ENCODE results near the gene DIDO1.

The DIDO1 gene

DNA sequence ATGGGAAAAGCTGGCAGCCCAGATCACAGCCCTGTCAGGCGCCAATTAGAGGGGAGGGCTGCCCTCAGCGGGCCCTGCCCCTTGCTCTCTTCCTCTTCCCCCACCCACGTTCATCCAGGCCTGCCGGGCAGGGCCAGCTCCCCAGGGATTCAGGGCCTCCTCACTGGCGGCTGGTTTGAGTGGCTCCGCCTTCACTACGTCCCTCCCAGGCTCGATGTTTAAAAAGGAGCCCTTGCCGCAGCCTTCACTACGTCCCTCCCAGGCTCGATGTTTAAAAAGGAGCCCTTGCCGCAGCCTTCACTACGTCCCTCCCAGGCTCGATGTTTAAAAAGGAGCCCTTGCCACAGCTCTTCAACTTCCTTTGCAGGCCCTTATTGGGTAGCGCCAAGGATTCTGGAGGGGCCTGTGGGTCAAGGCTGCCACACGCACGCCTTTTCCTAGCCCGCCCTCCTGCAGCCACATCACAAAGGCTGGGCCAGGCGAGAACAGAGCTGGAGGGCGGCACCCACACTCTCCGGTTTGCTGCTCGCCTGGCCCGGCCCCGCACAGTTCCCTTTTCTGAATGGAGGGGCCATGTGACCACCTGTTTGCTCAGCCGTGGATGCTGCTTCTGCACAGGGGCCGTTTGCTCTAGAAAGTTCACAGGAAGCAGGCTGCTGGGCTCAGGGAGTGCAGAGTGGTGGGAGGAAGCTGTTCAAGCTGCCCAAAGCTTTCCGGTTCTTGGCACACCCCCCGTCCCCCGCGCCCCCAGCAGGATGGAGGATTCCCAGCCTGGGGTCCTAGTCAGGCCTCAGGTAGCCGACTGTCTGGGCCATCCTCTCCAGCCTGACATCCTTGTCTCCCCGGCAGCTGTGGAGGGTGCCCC, 27.8 kb upstream of the DIDO1 start:
- TF ChIP-seq, protein P1, sequence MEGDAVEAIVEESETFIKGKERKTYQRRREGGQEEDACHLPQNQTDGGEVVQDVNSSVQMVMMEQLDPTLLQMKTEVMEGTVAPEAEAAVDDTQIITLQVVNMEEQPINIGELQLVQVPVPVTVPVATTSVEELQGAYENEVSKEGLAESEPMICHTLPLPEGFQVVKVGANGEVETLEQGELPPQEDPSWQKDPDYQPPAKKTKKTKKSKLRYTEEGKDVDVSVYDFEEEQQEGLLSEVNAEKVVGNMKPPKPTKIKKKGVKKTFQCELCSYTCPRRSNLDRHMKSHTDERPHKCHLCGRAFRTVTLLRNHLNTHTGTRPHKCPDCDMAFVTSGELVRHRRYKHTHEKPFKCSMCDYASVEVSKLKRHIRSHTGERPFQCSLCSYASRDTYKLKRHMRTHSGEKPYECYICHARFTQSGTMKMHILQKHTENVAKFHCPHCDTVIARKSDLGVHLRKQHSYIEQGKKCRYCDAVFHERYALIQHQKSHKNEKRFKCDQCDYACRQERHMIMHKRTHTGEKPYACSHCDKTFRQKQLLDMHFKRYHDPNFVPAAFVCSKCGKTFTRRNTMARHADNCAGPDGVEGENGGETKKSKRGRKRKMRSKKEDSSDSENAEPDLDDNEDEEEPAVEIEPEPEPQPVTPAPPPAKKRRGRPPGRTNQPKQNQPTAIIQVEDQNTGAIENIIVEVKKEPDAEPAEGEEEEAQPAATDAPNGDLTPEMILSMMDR (IDR thresholded peaks at IDR 0.05; ENCODE audit: insufficient read depth, low read length, missing control alignments), result no peak
- ChIA-PET CTCF (interaction anchor here (0.7 to 3.7 kb wide), 8 partner anchors 10 to 58 kb away, joined by 3 to 16 read pairs (median 4); no protein-coding TSS in a partner anchor), POLR2A (interaction anchor here (0.6 to 2.4 kb wide), 3 partner anchors 16 to 47 kb away, joined by 3 to 12 read pairs (median 3); partner anchors contain the start of gene GID8)
- peak overlapping the region; percentile 49 for H3K4me3 ChIP-seq (ENCODE audit: low read depth, low read length)
- no peak for DNase-seq (ENCODE audit: low read depth, low spot score)

DNA sequence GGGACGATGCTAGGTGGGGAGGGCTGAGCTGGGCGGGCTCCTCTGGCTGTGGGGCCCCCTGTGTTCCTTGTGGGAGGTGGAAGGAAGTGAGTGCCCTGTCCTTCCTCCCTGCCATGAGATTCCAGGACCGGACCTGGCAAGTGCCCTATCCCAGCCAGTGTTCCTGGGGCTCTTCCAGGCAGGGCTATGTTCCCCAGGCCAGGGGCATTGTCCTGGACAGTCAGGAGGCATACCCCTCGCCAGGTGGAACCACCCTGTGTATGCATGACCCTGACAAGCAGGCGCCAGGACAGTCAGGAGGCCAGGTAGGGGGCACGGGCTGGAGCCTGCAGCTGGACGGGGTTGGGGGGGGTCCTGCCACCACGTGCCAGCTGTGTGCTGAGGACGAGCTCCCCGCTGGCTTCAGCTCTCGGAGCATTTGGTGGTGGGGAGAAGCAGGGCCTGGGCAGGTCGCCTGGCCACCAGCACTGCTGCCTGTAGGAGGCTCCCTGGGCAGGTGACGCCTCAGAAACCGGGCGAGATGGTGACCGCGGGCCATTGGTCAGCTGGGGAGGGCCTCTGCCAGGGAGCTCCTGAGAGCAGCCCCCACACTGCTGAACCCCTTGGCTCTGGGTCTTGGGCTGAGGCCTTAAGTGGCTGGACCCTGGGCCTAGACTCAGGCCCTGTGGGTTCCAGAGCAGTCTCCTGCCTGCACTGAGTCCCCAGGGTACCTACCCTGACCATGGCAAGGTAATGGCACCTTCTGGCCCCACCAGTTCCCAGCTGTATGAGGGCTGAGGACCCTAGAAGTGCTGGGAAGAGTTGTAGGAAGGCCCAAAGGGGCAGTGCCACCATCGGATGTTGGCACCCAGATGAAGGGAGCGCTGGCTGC, 26.9 kb upstream of the DIDO1 start:
- TF ChIP-seq, protein P1 (IDR thresholded peaks at IDR 0.05; ENCODE audit: insufficient read depth, low read length, missing control alignments), result no peak
- POLR2A ChIA-PET, result interaction anchor here (0.6 to 2.4 kb wide), 4 partner anchors 15 to 46 kb away, joined by 3 to 12 read pairs (median 3); partner anchors contain the start of gene GID8
- DNase-seq (ENCODE audit: low read depth, low spot score), result no peak
- CTCF ChIA-PET, result interaction anchor here (0.7 to 3.7 kb wide), 8 partner anchors 11 to 59 kb away, joined by 3 to 16 read pairs (median 4); no protein-coding TSS in a partner anchor
- peak overlapping the region; percentile 49 for H3K4me3 ChIP-seq (ENCODE audit: low read depth, low read length)

DNA sequence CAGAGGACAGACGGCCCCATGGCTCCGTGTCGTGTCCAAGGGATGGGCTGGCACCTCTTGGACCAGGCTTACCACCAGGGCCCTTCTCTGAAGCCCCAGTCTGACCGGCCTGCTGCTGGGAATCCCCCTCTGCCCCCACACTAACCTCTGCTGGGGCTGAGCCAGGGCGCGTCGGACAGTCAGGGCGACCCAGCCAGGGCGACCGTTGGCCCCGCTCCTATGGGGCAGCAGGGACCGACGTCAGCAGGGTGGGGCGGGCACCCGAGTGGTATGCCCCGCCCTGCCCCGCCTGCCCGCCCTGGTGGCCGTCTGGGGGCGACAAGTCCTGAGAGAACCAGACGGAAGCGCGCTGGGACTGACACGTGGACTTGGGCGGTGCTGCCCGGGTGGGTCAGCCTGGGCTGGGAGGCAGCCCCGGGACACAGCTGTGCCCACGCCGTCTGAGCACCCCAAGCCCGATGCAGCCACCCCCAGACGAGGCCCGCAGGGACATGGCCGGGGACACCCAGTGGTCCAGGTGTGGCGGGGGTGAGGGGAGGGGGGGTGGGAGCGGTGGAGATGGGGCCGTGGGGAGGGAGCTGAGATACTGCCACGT, 26.2 kb upstream of the DIDO1 start, which contains the start of gene SLC17A9:
SLC17A9 (plus strand) TSS at position 337 of the 595 bp plus-strand sequence; CDS start at position 459, 122 bp downstream.
- H3K4me3 ChIP-seq (ENCODE audit: low read depth, low read length), result peak within 1 kb of the TSS; percentile 49
- TF ChIP-seq, protein P1 (IDR thresholded peaks at IDR 0.05; ENCODE audit: insufficient read depth, low read length, missing control alignments), result no peak
- ChIA-PET CTCF (interaction anchor here (0.8 to 3.7 kb wide), 4 partner anchors 10 to 49 kb away, joined by 3 to 16 read pairs (median 6); no protein-coding TSS in a partner anchor), POLR2A (interaction anchor here (0.9 to 2.4 kb wide), 2 partner anchors 15 to 18 kb away, joined by 3 to 12 read pairs; partner anchors contain the start of gene GID8)
- no peak for DNase-seq (ENCODE audit: low read depth, low spot score)

DNA sequence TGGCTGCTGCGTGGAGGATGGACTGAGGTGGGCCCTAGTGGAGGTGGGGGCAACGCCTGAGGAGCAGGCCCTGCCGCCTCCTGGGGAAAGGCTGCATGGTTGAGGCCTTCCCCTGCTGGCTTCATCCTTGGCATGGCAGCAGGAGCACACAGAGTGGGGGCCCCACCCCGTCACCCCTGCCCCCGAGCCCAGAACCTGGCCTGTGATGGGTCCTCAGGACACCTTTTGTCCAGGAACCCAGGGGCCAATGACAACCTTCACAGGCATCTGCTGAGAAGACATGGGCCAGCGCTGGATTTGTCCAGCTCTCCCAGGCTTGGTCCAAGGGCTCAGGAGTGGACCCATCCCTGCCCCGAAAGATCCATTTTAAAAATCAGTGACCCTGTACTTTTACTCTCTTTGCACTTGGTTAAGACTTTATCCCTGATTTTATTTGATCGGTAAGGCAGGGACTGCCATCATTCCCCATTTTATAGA, 25.6 kb upstream of the DIDO1 start:
- TF ChIP-seq, protein P1 (IDR thresholded peaks at IDR 0.05; ENCODE audit: insufficient read depth, low read length, missing control alignments), result no peak
- DNase-seq (ENCODE audit: low read depth, low spot score), result no peak
- H3K4me3 ChIP-seq (ENCODE audit: low read depth, low read length), result peak overlapping the region; percentile 49
- ChIA-PET POLR2A (no interaction called here), CTCF (no interaction called here)

DNA sequence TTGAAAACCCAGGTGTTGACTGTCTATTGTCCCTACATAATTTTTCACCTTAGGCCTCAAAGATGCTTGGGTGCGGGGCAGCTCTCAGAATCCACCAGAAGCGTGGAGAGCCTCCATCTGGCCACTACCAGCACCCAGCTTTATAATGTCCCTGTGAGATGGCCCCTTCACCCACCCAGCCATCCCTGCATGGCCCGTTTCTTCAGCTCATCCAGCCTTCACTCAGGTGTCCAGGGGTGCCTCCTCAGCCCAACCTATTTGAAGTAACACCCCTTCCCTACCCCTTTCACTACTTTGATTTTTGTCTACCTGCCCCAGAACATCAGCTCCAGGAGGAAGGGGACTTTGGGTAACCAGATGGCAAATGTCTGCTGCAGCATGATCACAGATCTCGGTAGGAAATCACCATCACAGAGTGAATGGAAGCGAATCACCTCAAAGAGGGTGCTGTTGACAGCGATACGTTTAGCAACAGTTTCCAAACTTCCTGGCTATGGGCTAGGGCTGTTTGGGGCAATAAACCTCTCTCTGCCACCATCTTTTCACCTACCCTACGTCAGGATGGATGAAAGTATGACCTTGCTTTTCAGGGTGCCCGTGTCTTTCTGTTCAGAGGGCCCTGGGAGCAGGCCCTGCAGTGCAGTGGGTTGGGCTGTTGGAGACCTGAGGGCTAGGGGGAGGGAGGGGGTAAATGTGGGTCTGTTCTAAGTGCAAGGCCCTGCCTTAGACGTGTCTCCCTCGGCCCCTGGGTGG, 25.0 kb upstream of the DIDO1 start:
- DNase-seq (ENCODE audit: low read depth, low spot score), result no peak
- CTCF ChIA-PET, result interaction anchor here (0.9 to 1.7 kb wide), 2 partner anchors 19 to 21 kb away, joined by 3 to 5 read pairs; no protein-coding TSS in a partner anchor
- POLR2A ChIA-PET, result no interaction called here
- TF ChIP-seq, protein P1 (IDR thresholded peaks at IDR 0.05; ENCODE audit: insufficient read depth, low read length, missing control alignments), result no peak
- H3K4me3 ChIP-seq (ENCODE audit: low read depth, low read length), result no peak overlapping the region

Measured in AG04449 (cell line).